IMR-90 (cell line): ENCODE data around the gene TNPO1. TPM values are rescaled to one million over a fixed set of nuclear protein-coding genes. Genes with fewer than 3 reads are reported as not detected.

Experiments
- ATAC-seq: fragments of 200-7000 bp; cut with Tn5 transposase; 2 replicates; pipeline ENCODE4 v1.9.1; 2020; ENCODE audit warnings: low read depth, mild to moderate bottlenecking, moderate library complexity
- BruUV-seq: library from RNA; stranded (reverse); fragments of 400-500 nt; replicated peaks from 2 replicates; lab custom pipeline; 2021; lab: Mats Ljungman, UMichigan
- CTCF ChIA-PET: fragments of 300-600 bp; formaldehyde crosslinking; extraction: SDS; loops from one replicate; lab custom pipeline; 2021; ENCODE audit warnings: antibody characterized with exemption; lab: Yijun Ruan, JAX
- POLR2A ChIA-PET: fragments of 300-600 bp; sonication (Branson Sonifier 250); formaldehyde crosslinking; loops from one replicate; lab custom pipeline; 2022; ENCODE audit warnings: antibody characterized with exemption; ENCODE audit not compliant: unreplicated experiment; lab: Charles Lee
- DNase-seq: peaks from one replicate; pipeline ENCODE4 v3.0.0; 2013
- H2AFZ ChIP-seq: replicated peaks from 2 replicates; pipeline ENCODE3; 2013; ENCODE audit warnings: low read length, mild to moderate bottlenecking; ENCODE audit not compliant: poor library complexity
- H2AK5ac ChIP-seq: 2 replicates; pipeline ENCODE4 v1.6.1; 2013; ENCODE audit warnings: low read depth, low read length, inconsistent platforms
- H2AK9ac ChIP-seq: replicated peaks from 2 replicates; pipeline ENCODE3; 2013; ENCODE audit warnings: mild to moderate bottlenecking, low read depth, low read length, moderate library complexity; ENCODE audit not compliant: poor library complexity
- H2BK120ac ChIP-seq: 2 replicates; pipeline ENCODE4 v1.6.1; 2013; ENCODE audit warnings: low read depth, low read length, inconsistent platforms
- H2BK15ac ChIP-seq: 3 replicates; pipeline ENCODE4 v1.6.1; 2013; ENCODE audit warnings: low read depth, low read length, inconsistent platforms
- H2BK20ac ChIP-seq: 2 replicates; pipeline ENCODE4 v1.6.1; 2013; ENCODE audit warnings: low read depth, mild to moderate bottlenecking, inconsistent platforms, low read length, moderate library complexity
- H2BK5ac ChIP-seq: 2 replicates; pipeline ENCODE4 v1.6.1; 2013; ENCODE audit warnings: mild to moderate bottlenecking, low read depth, low read length, inconsistent platforms; ENCODE audit not compliant: poor library complexity, severe bottlenecking
- H3K14ac ChIP-seq: replicated peaks from 2 replicates; pipeline ENCODE4 v1.6.1; 2013; ENCODE audit warnings: low read depth, low read length, inconsistent platforms
- H3K18ac ChIP-seq: 2 replicates; pipeline ENCODE4 v1.6.1; 2013; ENCODE audit warnings: low read depth, low read length, control low read depth
- H3K23ac ChIP-seq: 2 replicates; pipeline ENCODE4 v1.6.1; 2013; ENCODE audit warnings: low read depth, low read length, inconsistent platforms
- H3K27ac ChIP-seq: 2 replicates; pipeline ENCODE4 v1.5.1; 2013; ENCODE audit warnings: mild to moderate bottlenecking, control low read depth, low read length; ENCODE audit not compliant: insufficient read depth
- H3K27me3 ChIP-seq: 2 replicates; pipeline ENCODE4 v1.6.1; 2013; ENCODE audit warnings: low read length; ENCODE audit not compliant: control insufficient read depth, insufficient read depth
- H3K36me3 ChIP-seq: 2 replicates; pipeline ENCODE4 v1.6.1; 2013; ENCODE audit warnings: low read length, mixed read lengths; ENCODE audit not compliant: control insufficient read depth, insufficient read depth
- H3K4ac ChIP-seq: 2 replicates; pipeline ENCODE4 v1.6.1; 2013; ENCODE audit warnings: low read depth, low read length, inconsistent platforms
- H3K4me1 ChIP-seq: 2 replicates; pipeline ENCODE4 v1.6.1; 2013; ENCODE audit warnings: low read length, mixed read lengths; ENCODE audit not compliant: control insufficient read depth, insufficient read depth
- H3K4me2 ChIP-seq: 2 replicates; pipeline ENCODE4 v1.6.1; 2013; ENCODE audit warnings: low read depth, mild to moderate bottlenecking, control low read depth, low read length, moderate library complexity
- H3K4me3 ChIP-seq: 2 replicates; pipeline ENCODE4 v1.5.1; 2013; ENCODE audit warnings: low read depth, mild to moderate bottlenecking, control low read depth, low read length, moderate library complexity; ENCODE audit not compliant: insufficient read depth
- H3K56ac ChIP-seq: 2 replicates; pipeline ENCODE4 v1.6.1; 2013; ENCODE audit warnings: low read length, inconsistent platforms; ENCODE audit not compliant: insufficient read depth; ENCODE audit errors: extremely low read depth
- H3K79me1 ChIP-seq, 2 experiments: 2 replicates each; pipeline ENCODE4 v1.6.1; 2013; ENCODE audit warnings: low read length in 2 of 2, inconsistent platforms in 1 of 2, low read depth in 1 of 2
- H3K9ac ChIP-seq: 2 replicates; pipeline ENCODE4 v1.6.1; 2013; ENCODE audit warnings: low read depth, low read length, control low read depth
- H3K9me1 ChIP-seq: 2 replicates; pipeline ENCODE4 v1.6.1; 2013; ENCODE audit warnings: low read length, inconsistent platforms; ENCODE audit not compliant: insufficient read depth
- H3K9me3 ChIP-seq: 2 replicates; pipeline ENCODE4 v1.6.1; 2013; ENCODE audit warnings: low read length; ENCODE audit not compliant: control insufficient read depth, insufficient read depth
- H4K20me1 ChIP-seq: 2 replicates; pipeline ENCODE4 v1.6.1; 2013; ENCODE audit warnings: low read length, inconsistent platforms; ENCODE audit not compliant: insufficient read depth
- H4K5ac ChIP-seq: 2 replicates; pipeline ENCODE4 v1.6.1; 2013; ENCODE audit warnings: mild to moderate bottlenecking, low read depth, low read length, control low read depth
- H4K8ac ChIP-seq, 2 experiments: 2 replicates each; pipeline ENCODE4 v1.6.1; 2013; ENCODE audit warnings: low read depth in 2 of 2, low read length in 2 of 2, control low read depth in 1 of 2, inconsistent platforms in 1 of 2
- H4K91ac ChIP-seq: 2 replicates; pipeline ENCODE4 v1.6.1; 2013; ENCODE audit warnings: low read depth, low read length, inconsistent platforms; ENCODE audit not compliant: insufficient read depth
- BHLHE40 ChIP-seq: fragments of 150-350 bp; IDR thresholded peaks from 2 replicates; pipeline ENCODE4 v1.6.1; 2016; ENCODE audit warnings: mild to moderate bottlenecking, low read depth, low read length
- MAZ ChIP-seq: IDR thresholded peaks from 2 replicates; pipeline ENCODE4 v1.6.1; 2012; ENCODE audit warnings: low read depth, mild to moderate bottlenecking, low read length, improper control_type of control experiment, moderate library complexity, borderline replicate concordance
- NFE2L2 ChIP-seq: fragments of 150-350 bp; IDR thresholded peaks from 2 replicates; pipeline ENCODE4 v1.6.1; 2016; ENCODE audit warnings: low read depth, mild to moderate bottlenecking, low read length
- RAD21 ChIP-seq: IDR thresholded peaks from 2 replicates; pipeline ENCODE4 v1.6.1; 2012; ENCODE audit warnings: low read length, improper control_type of control experiment
- WGBS, 2 experiments: methylation state at CpG; one replicate each; pipeline versions ENCODE4 v1.1.5 to v1.1.7; 2013; ENCODE audit warnings: missing lambda C conversion rate in 2 of 2; ENCODE audit not compliant: insufficient read length in 1 of 2; ENCODE audit errors: extremely low coverage in 2 of 2; 5-methylcytosine and 5-hydroxymethylcytosine counted together
- dilution Hi-C: fragments of 300-500 bp; cut with HindIII; formaldehyde crosslinking; loops from one replicate; pipeline ENCODE4 v1.14.3; 2018; ENCODE audit warnings: low sequenced_read_pairs; ENCODE audit not compliant: unreplicated experiment
- in situ Hi-C: fragments of 300-500 bp; cut with MboI; formaldehyde crosslinking; loops from 3 replicates; pipeline ENCODE4 v1.14.3; 2019; ENCODE audit warnings: low sequenced_read_pairs, inconsistent platforms, mixed read lengths
- intact Hi-C: fragments of 100-400 bp; cut with micrococcal nuclease; formaldehyde crosslinking; loops from 2 replicates; pipeline ENCODE4 v1.10.0; 2022
- polyA plus RNA-seq, 3 experiments: library from polyadenylated mRNA; depleted of rRNA; stranded (reverse); fragments of >200 nt; gene quantifications; 2 replicates each; pipeline ENCODE4 v1.2.3, GENCODE V29; 2012; ENCODE audit warnings: low replicate concordance in 1 of 3
- total RNA-seq: library from RNA; depleted of rRNA; stranded (reverse); fragments of >200 nt; gene quantifications from 2 replicates; pipeline ENCODE4 v1.2.3, GENCODE V29; 2012

Gene TNPO1
- total and polyA plus RNA-seq, 2 of the 4 experiments (the other 2 are of a cell fraction): 45.5 to 400 TPM

- Histone ChIP-seq H3K4me1 (peaks cover 8% of the 10 kb centered on the region), H3K18ac (no peak overlapping the region), H3K23ac (no peak overlapping the region), H3K36me3 (peaks cover 36% of the 10 kb centered on the region), H3K9me3 (no peaks in the 10 kb centered on the region), H2AK5ac (no peak overlapping the region), H2BK5ac (no peak overlapping the region), H2AFZ (no peak overlapping the region), H2AK9ac (no peak overlapping the region), H3K79me1 (peaks cover 18 to 51% of the 10 kb centered on the region in 2 experiments), H3K14ac (no peak overlapping the region), H3K56ac (no peak overlapping the region), H3K9ac (no peak overlapping the region), H3K27me3 (no peaks in the 10 kb centered on the region), H2BK20ac (no peak overlapping the region), H3K4me2 (no peak overlapping the region), H3K4ac (no peak overlapping the region), H2BK120ac (no peak overlapping the region), H3K9me1 (peaks cover 11% of the 10 kb centered on the region), H3K4me3 (no peak overlapping the region), H4K20me1 (peaks cover 57% of the 10 kb centered on the region), H3K27ac (no peak overlapping the region), H4K8ac (no peak overlapping the region), H4K91ac (no peak overlapping the region), H2BK15ac (no peak overlapping the region), H4K5ac (no peak overlapping the region)
- dilution Hi-C loops: no loop called here
- BruUV-seq: no TSS peak
- ChIA-PET POLR2A (no interaction called here), CTCF (no interaction called here)
- WGBS, 2 experiments: 100% methylated on average over 1 of the region's 2 CpGs; no CpG with 5 or more reads in 1 of the 2 experiments
- intact Hi-C loops: no loop called here
- ATAC-seq (no peak), DNase-seq (no peak)
- no peak for TF ChIP-seq MAZ
- TF ChIP-seq RAD21: no peak
- no peak for TF ChIP-seq BHLHE40
- TF ChIP-seq NFE2L2: no peak
- in situ Hi-C loops: no loop called here
Measured at GRCh38 chr5:72855821-72856220, 39.4 kb downstream of the TNPO1 start.
